PC-9 (cell line): ENCODE data around the gene BDH1.
"Not testable (repeated sequence)": the region's sequence is repeated elsewhere in the genome, so short reads cannot be mapped to it uniquely, and the experiment has no call there.

Experiments used
- CTCF ChIP-seq: fragments of 200-600 bp; sonication (generic); conservative IDR thresholded peaks from 2 replicates; pipeline ENCODE4 v1.6.1; 2017; ENCODE audit warnings: mixed run types, antibody characterized with exemption, mild to moderate bottlenecking, moderate library complexity
- EZH2 ChIP-seq: fragments of 200-600 bp; sonication (generic); IDR thresholded peaks from 2 replicates; pipeline ENCODE4 v1.8.0; 2017; ENCODE audit warnings: antibody characterized with exemption, low read depth

GRCh38 chr3:197571074-197571879 is 15.5 kb upstream of the BDH1 start:
- not testable (repeated sequence) for TF ChIP-seq CTCF, EZH2
